Measurements from ENCODE around the gene NALCN. TPM values are rescaled to one million over a fixed set of nuclear protein-coding genes. Genes with fewer than 3 reads are reported as not detected.

NALCN gene
- total and polyA plus RNA-seq, 4 donors, result 0.11 to 0.64 (median 0.37) TPM

GRCh38 chr13:101017123-101017872 lies 399.0 kb downstream of the NALCN start:
- no peak for TF ChIP-seq CTCF (IDR thresholded peaks at IDR 0.05; ENCODE audit: control extremely low read depth, extremely low read depth)

DNA sequence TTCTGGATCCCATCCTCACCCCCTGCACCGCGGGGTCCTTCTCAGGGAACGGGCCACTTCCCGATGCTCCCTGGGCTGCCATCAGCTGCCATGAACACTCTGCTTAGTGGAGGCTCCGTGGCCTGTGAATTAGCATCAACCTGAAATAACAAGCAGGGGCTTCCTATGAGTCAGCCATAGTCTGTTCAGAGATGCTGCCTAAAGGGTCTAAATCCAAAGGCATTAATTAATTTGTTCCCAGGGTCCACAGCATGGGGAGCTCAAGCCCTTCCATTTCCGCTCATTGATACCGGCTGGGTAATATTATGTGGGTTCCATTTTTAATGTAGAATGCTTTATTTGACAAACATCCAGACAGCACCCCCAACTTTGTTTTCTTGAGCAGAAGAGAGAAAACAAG lies 399.8 kb downstream of the NALCN start:
- no peak overlapping the region for H3K9ac ChIP-seq (ENCODE audit: insufficient read depth in 1 of 2, low read length in 2 of 2)
- ATAC-seq (ENCODE audit: insufficient read depth, low FRiP score), result no peak
- TF ChIP-seq CTCF (IDR thresholded peaks at IDR 0.05; ENCODE audit: control extremely low read depth, extremely low read depth), result no peak
- H3K4me3 ChIP-seq, result no peak overlapping the region
- H3K4me1 ChIP-seq (ENCODE audit: control insufficient read depth in 5 of 5, insufficient read depth in 5 of 5, low read length in 5 of 5), result no peaks in the 10 kb centered on the region
- H3K36me3 ChIP-seq (ENCODE audit: control insufficient read depth in 4 of 4, insufficient read depth in 4 of 4, low read length in 4 of 4), result no peaks in the 10 kb centered on the region
- 94 to 96% methylated on average over 7 of the region's 7 CpGs for WGBS, 2 donors
- no peak for DNase-seq
- no peaks in the 10 kb centered on the region for H3K9me3 ChIP-seq (ENCODE audit: control insufficient read depth in 4 of 4, insufficient read depth in 3 of 4, low read length in 3 of 4)
- no peaks in the 10 kb centered on the region for H3K27me3 ChIP-seq (ENCODE audit: control insufficient read depth in 3 of 3, insufficient read depth in 3 of 3, low read length in 2 of 3)
- no peak overlapping the region for H3K27ac ChIP-seq (ENCODE audit: low read depth in 1 of 2, low read length in 1 of 2)

More at GRCh38 chr13:101017123-101017872, 399.0 kb downstream of the NALCN start:
- Histone ChIP-seq H3K36me3 (ENCODE audit: control insufficient read depth in 4 of 4, insufficient read depth in 4 of 4, low read length in 4 of 4) (no peaks in the 10 kb centered on the region), H3K9me3 (ENCODE audit: control insufficient read depth in 4 of 4, insufficient read depth in 3 of 4, low read length in 3 of 4) (peaks cover 0 to 1% (median 0%) of the 10 kb centered on the region in 4 donors), H3K4me1 (ENCODE audit: control insufficient read depth in 5 of 5, insufficient read depth in 5 of 5, low read length in 5 of 5) (no peaks in the 10 kb centered on the region), H3K4me3 (no peak overlapping the region), H3K9ac (ENCODE audit: insufficient read depth in 1 of 2, low read length in 2 of 2) (no peak overlapping the region), H3K27ac (ENCODE audit: low read depth in 1 of 2, low read length in 1 of 2) (no peak overlapping the region), H3K27me3 (ENCODE audit: control insufficient read depth in 3 of 3, insufficient read depth in 3 of 3, low read length in 2 of 3) (no peaks in the 10 kb centered on the region)
- 39 to 42% methylated on average over 8 of the region's 8 CpGs for WGBS, 2 donors
- no peak for ATAC-seq (ENCODE audit: insufficient read depth, low FRiP score)
- DNase-seq, result no peak

DNA sequence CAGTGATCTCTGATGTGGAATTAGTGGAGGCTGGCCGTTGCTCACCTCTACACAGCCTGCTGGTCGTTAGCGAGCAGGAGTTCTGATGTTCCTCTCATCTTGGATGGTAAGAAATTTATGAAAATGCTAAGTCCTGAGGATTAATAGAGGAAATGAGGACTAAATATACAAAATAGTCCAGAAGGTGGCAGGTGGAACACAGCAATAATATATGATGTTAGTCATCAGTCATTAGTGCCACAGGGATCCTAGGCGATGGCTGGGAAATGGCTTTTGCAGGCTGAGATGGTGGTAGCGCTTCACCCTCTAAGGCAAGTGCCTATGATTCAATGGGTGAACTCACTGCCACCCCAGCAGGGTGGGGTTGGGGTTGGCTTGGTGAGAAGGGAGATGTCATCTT lies 403.1 kb downstream of the NALCN start:
- WGBS, 2 donors, result 94 to 97% methylated on average over 5 of the region's 5 CpGs
- H3K27me3 ChIP-seq (ENCODE audit: control insufficient read depth in 3 of 3, insufficient read depth in 3 of 3, low read length in 2 of 3), result no peaks in the 10 kb centered on the region

More for the DNA sequence above, 403.1 kb downstream of the NALCN start:
- no peak overlapping the region for H3K9ac ChIP-seq (ENCODE audit: insufficient read depth in 1 of 2, low read length in 2 of 2)
- no peak overlapping the region for H3K4me3 ChIP-seq
- no peak overlapping the region for H3K27ac ChIP-seq (ENCODE audit: low read depth in 1 of 2, low read length in 1 of 2)
- H3K9me3 ChIP-seq (ENCODE audit: control insufficient read depth in 4 of 4, insufficient read depth in 3 of 4, low read length in 3 of 4), result no peaks in the 10 kb centered on the region
- DNase-seq (no peak), ATAC-seq (ENCODE audit: insufficient read depth, low FRiP score) (no peak)
- H3K36me3 ChIP-seq (ENCODE audit: control insufficient read depth in 4 of 4, insufficient read depth in 4 of 4, low read length in 4 of 4), result no peaks in the 10 kb centered on the region
- no peak for TF ChIP-seq CTCF (IDR thresholded peaks at IDR 0.05; ENCODE audit: control extremely low read depth, extremely low read depth)
- no peaks in the 10 kb centered on the region for H3K4me1 ChIP-seq (ENCODE audit: control insufficient read depth in 5 of 5, insufficient read depth in 5 of 5, low read length in 5 of 5)

All from lung (tissue), 12 donors.